ENCODE results near the gene VARS2. TPM values are rescaled to one million over a fixed set of nuclear protein-coding genes. Genes with fewer than 3 reads are reported as not detected.
A peak's percentile ranks its signal among the peaks of the same experiment; 100 is the strongest.

VARS2 gene
- total RNA-seq, 4 donors from 2014 or later = 16.0 to 38.5 (median 19.3) TPM

DNA sequence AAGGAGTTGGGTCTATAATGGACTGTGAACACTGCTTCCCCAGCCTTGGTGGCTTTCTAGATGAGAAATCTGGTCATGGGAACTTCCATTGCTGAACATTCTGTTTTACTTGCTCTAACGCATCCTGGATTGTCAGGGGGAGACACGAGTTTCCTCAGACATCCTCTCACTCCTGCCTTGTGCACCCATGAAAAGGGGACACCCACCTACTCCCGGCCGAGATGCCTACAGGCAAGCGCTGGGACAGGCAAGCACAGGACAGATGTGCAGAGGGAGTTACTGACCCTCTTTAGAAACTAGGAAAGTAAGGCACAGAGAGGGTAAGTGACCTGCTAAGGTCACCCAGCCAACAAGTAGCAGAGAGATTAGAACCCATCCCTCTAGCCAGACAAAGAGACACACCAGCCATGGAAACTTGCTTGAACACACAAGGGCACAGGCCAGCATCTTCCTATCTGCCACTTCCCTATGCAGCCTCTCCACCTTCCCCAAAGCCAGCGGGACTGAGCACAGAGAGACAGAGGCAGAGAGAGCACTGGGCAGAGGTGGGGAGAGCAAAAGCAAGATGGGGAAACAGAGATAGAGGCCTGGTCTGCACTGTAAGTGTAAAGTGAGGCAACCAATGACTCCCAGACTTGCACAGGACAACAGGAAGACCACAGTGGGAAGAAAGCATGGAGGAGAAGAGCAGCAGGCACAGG is 18.8 kb downstream of the VARS2 start:
- H3K4me1 ChIP-seq = peaks cover 0 to 1% of the 10 kb centered on the region in 2 donors
- ATAC-seq = no peak
- H3K9me3 ChIP-seq = peaks cover 0 to 5% (median 0%) of the 10 kb centered on the region in 3 donors
- no peak overlapping the region for H3K4me3 ChIP-seq
- in situ Hi-C loops (cut with MboI; ENCODE audit: low sequenced_read_pairs in 4 of 4) = no loop called here
- intact Hi-C loops (cut with DNase I; ENCODE audit: low total_unique reads) = no loop called here
- TF ChIP-seq POLR2A (IDR thresholded peaks at IDR 0.05) (no peak), CTCF (IDR thresholded peaks at IDR 0.05 in 4 of 5, conservative IDR thresholded peaks at IDR 0.05 in 1 of 5) (no peak)
- no peak for DNase-seq
- H3K36me3 ChIP-seq = no peaks in the 10 kb centered on the region
- no peaks in the 10 kb centered on the region for H3K27me3 ChIP-seq
- H3K27ac ChIP-seq = no peak overlapping the region

DNA sequence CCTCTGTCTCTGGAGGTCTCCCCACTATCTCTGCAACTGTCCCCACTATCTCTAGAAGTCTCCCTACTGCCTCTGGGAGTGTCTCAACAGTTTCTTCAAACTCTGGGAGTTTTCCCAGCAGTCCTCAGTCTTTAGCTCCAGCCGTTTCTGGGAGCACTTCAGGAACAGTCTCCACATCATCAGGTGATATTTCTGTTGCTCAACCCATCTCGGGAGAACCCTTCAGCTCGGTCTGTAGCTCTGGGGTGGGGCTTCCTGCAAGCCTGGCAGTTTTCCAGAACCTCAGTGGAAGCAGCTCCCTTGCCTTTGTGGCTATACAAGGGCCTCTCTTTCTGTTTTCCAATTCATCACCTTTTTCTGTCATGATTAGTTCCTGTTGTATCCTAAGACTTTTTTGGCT is 21.0 kb downstream of the VARS2 start:
- in situ Hi-C loops (cut with MboI; ENCODE audit: low sequenced_read_pairs in 4 of 4) = no loop called here
- ATAC-seq (peak in 1 of 2 donors; percentile 32), DNase-seq (no peak)
- no peak overlapping the region for H3K4me3 ChIP-seq
- H3K27me3 ChIP-seq = no peaks in the 10 kb centered on the region
- TF ChIP-seq CTCF (IDR thresholded peaks at IDR 0.05 in 4 of 5, conservative IDR thresholded peaks at IDR 0.05 in 1 of 5) (no peak), POLR2A (IDR thresholded peaks at IDR 0.05) (no peak)
- no peaks in the 10 kb centered on the region for H3K4me1 ChIP-seq
- H3K36me3 ChIP-seq = no peaks in the 10 kb centered on the region
- intact Hi-C loops (cut with DNase I; ENCODE audit: low total_unique reads) = no loop called here
- no peak overlapping the region for H3K27ac ChIP-seq
- H3K9me3 ChIP-seq = no peaks in the 10 kb centered on the region

DNA sequence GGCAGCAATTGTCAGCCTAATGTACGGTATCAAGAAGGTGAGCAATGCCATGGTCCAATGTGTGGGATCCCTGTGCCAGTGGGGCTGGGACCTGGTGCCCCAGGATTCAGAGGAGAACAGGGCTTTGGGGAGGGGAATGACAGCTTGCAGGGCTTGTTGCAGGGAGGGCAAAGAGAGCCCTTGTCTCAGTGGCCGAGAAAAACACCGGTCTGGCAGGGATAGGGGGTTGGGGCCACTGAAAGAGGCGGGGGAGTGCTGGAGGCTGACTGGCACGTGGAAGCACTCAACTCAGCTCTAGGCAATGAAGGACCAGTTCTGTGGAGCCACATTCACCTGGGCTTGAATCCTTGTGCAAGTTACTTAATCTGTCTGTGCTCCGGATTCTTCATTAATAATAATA is 23.2 kb downstream of the VARS2 start:
- intact Hi-C loops (cut with DNase I; ENCODE audit: low total_unique reads) = no loop called here
- Histone ChIP-seq H3K4me1 (no peaks in the 10 kb centered on the region), H3K9me3 (no peaks in the 10 kb centered on the region), H3K27ac (no peak overlapping the region), H3K36me3 (no peaks in the 10 kb centered on the region), H3K27me3 (no peaks in the 10 kb centered on the region), H3K4me3 (no peak overlapping the region)
- ATAC-seq = no peak
- no peak for DNase-seq
- in situ Hi-C loops (cut with MboI; ENCODE audit: low sequenced_read_pairs in 4 of 4) = no loop called here
- TF ChIP-seq CTCF (IDR thresholded peaks at IDR 0.05 in 4 of 5, conservative IDR thresholded peaks at IDR 0.05 in 1 of 5) (no peak), POLR2A (IDR thresholded peaks at IDR 0.05) (no peak)

DNA sequence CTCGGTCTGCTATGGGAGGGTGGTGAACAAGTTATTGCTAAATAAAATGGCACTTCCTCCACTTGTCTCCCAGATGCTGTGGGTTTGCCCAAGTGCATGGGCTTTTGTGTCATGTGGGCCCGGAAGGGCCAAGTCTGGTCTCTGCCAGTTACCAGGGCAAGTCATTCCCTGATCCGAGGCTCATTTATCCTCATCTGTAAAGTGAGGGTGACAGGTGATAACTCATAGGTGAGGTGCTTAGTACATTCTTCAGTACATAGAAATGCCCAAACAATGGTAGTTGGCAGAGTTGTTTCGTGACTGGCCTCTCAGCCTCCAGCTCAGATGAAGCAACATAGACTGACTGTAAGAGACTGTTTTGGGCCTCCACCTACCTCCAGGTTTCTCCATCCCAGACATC is 24.7 kb downstream of the VARS2 start:
- intact Hi-C loops (cut with DNase I; ENCODE audit: low total_unique reads) (no loop called here), in situ Hi-C loops (cut with MboI; ENCODE audit: low sequenced_read_pairs in 4 of 4) (no loop called here)
- no peak for ATAC-seq
- no peak overlapping the region for H3K27ac ChIP-seq
- H3K27me3 ChIP-seq = peaks cover 0 to 9% (median 0%) of the 10 kb centered on the region in 3 donors
- no peaks in the 10 kb centered on the region for H3K4me1 ChIP-seq
- H3K4me3 ChIP-seq = no peak overlapping the region
- no peaks in the 10 kb centered on the region for H3K36me3 ChIP-seq
- H3K9me3 ChIP-seq = no peaks in the 10 kb centered on the region
- no peak for TF ChIP-seq CTCF (IDR thresholded peaks at IDR 0.05 in 4 of 5, conservative IDR thresholded peaks at IDR 0.05 in 1 of 5)
- no peak for TF ChIP-seq POLR2A (IDR thresholded peaks at IDR 0.05)
- DNase-seq = no peak

- DNase-seq = no peak
- intact Hi-C loops (cut with DNase I; ENCODE audit: low total_unique reads) = no loop called here
- Histone ChIP-seq H3K27me3 (peaks cover 0 to 9% (median 0%) of the 10 kb centered on the region in 3 donors), H3K4me1 (no peaks in the 10 kb centered on the region), H3K36me3 (no peaks in the 10 kb centered on the region), H3K27ac (no peak overlapping the region), H3K9me3 (no peaks in the 10 kb centered on the region), H3K4me3 (no peak overlapping the region)
- TF ChIP-seq POLR2A (IDR thresholded peaks at IDR 0.05) = no peak
- no peak for TF ChIP-seq CTCF (IDR thresholded peaks at IDR 0.05 in 4 of 5, conservative IDR thresholded peaks at IDR 0.05 in 1 of 5)
- ATAC-seq = no peak
- in situ Hi-C loops (cut with MboI; ENCODE audit: low sequenced_read_pairs in 4 of 4) = no loop called here
Observed at GRCh38 chr6:30939473-30939872, 25.4 kb downstream of the VARS2 start.

Data from gastrocnemius medialis (tissue), 4 donors.